ENCODE data around the gene TAOK3. TPM values are rescaled to one million over a fixed set of nuclear protein-coding genes. Genes with fewer than 3 reads are reported as not detected.

The TAOK3 gene
- polyA plus RNA-seq, 3 donors: 19.7 to 58.3 (median 44.8) TPM

DNA sequence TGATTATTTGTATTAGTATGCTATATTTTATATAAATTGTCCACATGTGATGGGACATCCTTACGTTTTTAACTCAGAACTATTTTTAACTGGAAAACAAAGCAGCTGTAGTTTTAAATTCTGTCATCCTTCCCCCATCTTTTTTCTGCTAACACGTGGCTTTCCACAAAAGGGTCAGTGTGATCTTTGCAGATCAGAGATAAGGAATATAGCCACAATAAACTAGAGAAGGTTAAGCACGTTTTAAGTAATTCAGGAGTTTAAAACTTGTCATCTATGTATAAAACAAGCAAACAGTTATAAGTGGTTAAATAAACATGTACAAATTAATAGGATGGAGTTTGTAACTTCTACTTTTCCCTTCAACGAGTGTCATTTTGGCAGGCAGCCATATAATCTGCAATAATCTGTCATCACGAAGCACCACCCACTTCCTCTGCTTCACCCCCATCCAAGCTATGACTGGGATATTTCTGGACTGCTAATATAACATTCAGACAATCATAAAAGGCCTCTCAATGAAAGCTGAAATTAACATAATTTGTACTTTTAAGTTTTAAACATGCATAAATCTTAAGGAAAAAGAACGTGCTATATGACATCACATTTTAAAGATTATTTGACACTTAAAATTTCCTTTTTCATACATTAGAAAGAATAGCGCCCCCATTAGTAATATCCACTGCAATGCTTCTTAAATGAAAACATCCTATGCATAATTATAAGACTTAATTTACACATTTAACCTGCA, 15.3 kb downstream of the TAOK3 start:
- H3K4me1 Mint-ChIP-seq: peaks cover 77% of the 10 kb centered on the region
- peak overlapping the region; percentile 52 for H3K9ac ChIP-seq (ENCODE audit: insufficient read depth, low read length, poor library complexity, severe bottlenecking)

GRCh38 chr12:118356809-118357256, 15.9 kb downstream of the TAOK3 start:
- H3K27ac ChIP-seq (ENCODE audit: low read depth in 1 of 2, low read length in 2 of 2): peak overlapping the region; percentile 95 to 97
- no peak overlapping the region for H2AFZ ChIP-seq (ENCODE audit: insufficient read depth, low read depth, low read length, poor library complexity, severe bottlenecking)

More for the DNA sequence above, 15.3 kb downstream of the TAOK3 start:
- intact Hi-C loops (cut with micrococcal nuclease): loop anchor here in 1 of 2 donors (2.0 to 5.0 kb wide), 2 partner anchors 15 to 50 kb away; partner anchors contain the start of gene TAOK3
- no peaks in the 10 kb centered on the region for H3K36me3 ChIP-seq (replicated peaks in 1 of 2; ENCODE audit: control insufficient read depth in 1 of 2, insufficient read depth in 2 of 2, low read length in 2 of 2)
- Mint-ChIP-seq H3K27me3 (ENCODE audit: low read depth in 3 of 3) (no peaks in the 10 kb centered on the region), H3K9me3 (peaks cover 0 to 5% (median 0%) of the 10 kb centered on the region in 7 donors), H3K27ac (peak overlapping the region; percentile 96 to 99 (median 99)), H3K36me3 (peaks cover 8 to 11% of the 10 kb centered on the region in 2 donors), H3K4me3 (peak overlapping the region; percentile 54 to 76)
- H3K4me2 ChIP-seq (replicated peaks; ENCODE audit: extremely low read depth, low read length, poor library complexity, severe bottlenecking): peak overlapping the region; percentile 67
- no peak overlapping the region for H2AFZ ChIP-seq (ENCODE audit: insufficient read depth, low read depth, low read length, poor library complexity, severe bottlenecking)
- H3K27me3 ChIP-seq (ENCODE audit: control insufficient read depth in 2 of 2, insufficient read depth in 2 of 2, low read length in 2 of 2): no peaks in the 10 kb centered on the region
- no CpG with 5 or more reads among the region's 7 CpGs for WGBS (ENCODE audit: insufficient coverage)
- peak overlapping the region; percentile 25 to 69 (median 47) for H3K4me3 ChIP-seq (replicated peaks in 1 of 3; ENCODE audit: low read depth in 2 of 3, low read length in 3 of 3)
- DNase-seq: peak; percentile 91 to 93 (median 92)
- H3K4me1 ChIP-seq (ENCODE audit: control insufficient read depth in 1 of 2, insufficient read depth in 2 of 2, low read length in 2 of 2): peaks cover 70 to 92% of the 10 kb centered on the region in 2 donors
- peaks cover 52% of the 10 kb centered on the region for H4K20me1 ChIP-seq (ENCODE audit: insufficient read depth, low read length)
- H3K79me2 ChIP-seq (ENCODE audit: insufficient read depth, low read length): peaks cover 90% of the 10 kb centered on the region
- H3K27ac ChIP-seq (ENCODE audit: low read depth in 1 of 2, low read length in 2 of 2): peak overlapping the region; percentile 95 to 97
- no peaks in the 10 kb centered on the region for H3K9me3 ChIP-seq (replicated peaks in 1 of 2; ENCODE audit: control insufficient read depth in 1 of 2, insufficient read depth in 1 of 2, low read length in 2 of 2)
- TF ChIP-seq, protein P1, sequence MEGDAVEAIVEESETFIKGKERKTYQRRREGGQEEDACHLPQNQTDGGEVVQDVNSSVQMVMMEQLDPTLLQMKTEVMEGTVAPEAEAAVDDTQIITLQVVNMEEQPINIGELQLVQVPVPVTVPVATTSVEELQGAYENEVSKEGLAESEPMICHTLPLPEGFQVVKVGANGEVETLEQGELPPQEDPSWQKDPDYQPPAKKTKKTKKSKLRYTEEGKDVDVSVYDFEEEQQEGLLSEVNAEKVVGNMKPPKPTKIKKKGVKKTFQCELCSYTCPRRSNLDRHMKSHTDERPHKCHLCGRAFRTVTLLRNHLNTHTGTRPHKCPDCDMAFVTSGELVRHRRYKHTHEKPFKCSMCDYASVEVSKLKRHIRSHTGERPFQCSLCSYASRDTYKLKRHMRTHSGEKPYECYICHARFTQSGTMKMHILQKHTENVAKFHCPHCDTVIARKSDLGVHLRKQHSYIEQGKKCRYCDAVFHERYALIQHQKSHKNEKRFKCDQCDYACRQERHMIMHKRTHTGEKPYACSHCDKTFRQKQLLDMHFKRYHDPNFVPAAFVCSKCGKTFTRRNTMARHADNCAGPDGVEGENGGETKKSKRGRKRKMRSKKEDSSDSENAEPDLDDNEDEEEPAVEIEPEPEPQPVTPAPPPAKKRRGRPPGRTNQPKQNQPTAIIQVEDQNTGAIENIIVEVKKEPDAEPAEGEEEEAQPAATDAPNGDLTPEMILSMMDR (IDR thresholded peaks at IDR 0.05): peak; percentile 72

More at GRCh38 chr12:118356809-118357256, 15.9 kb downstream of the TAOK3 start:
- H3K27me3 ChIP-seq (ENCODE audit: control insufficient read depth in 2 of 2, insufficient read depth in 2 of 2, low read length in 2 of 2): no peaks in the 10 kb centered on the region
- no peaks in the 10 kb centered on the region for H3K36me3 ChIP-seq (replicated peaks in 1 of 2; ENCODE audit: control insufficient read depth in 1 of 2, insufficient read depth in 2 of 2, low read length in 2 of 2)
- H3K4me3 ChIP-seq (replicated peaks in 1 of 3; ENCODE audit: low read depth in 2 of 3, low read length in 3 of 3): peak overlapping the region; percentile 25 to 69 (median 47)
- H3K4me2 ChIP-seq (replicated peaks; ENCODE audit: extremely low read depth, low read length, poor library complexity, severe bottlenecking): peak overlapping the region; percentile 67
- peak; percentile 72 to 85 (median 80) for DNase-seq
- Mint-ChIP-seq H3K36me3 (peaks cover 8 to 9% of the 10 kb centered on the region in 2 donors), H3K4me1 (peaks cover 72% of the 10 kb centered on the region), H3K4me3 (peak overlapping the region; percentile 54 to 76), H3K9me3 (peaks cover 0 to 5% (median 0%) of the 10 kb centered on the region in 7 donors), H3K27ac (peak overlapping the region; percentile 96 to 99 (median 99)), H3K27me3 (ENCODE audit: low read depth in 3 of 3) (no peaks in the 10 kb centered on the region)
- WGBS (ENCODE audit: insufficient coverage): no CpG with 5 or more reads among the region's 1 CpG
- H3K9me3 ChIP-seq (replicated peaks in 1 of 2; ENCODE audit: control insufficient read depth in 1 of 2, insufficient read depth in 1 of 2, low read length in 2 of 2): no peaks in the 10 kb centered on the region
- intact Hi-C loops (cut with micrococcal nuclease): loop anchor here in 1 of 2 donors (2.0 to 5.0 kb wide), 2 partner anchors 16 to 50 kb away; partner anchors contain the start of gene TAOK3
- TF ChIP-seq, protein P1 (IDR thresholded peaks at IDR 0.05): no peak
- peaks cover 46% of the 10 kb centered on the region for H4K20me1 ChIP-seq (ENCODE audit: insufficient read depth, low read length)
- H3K4me1 ChIP-seq (ENCODE audit: control insufficient read depth in 1 of 2, insufficient read depth in 2 of 2, low read length in 2 of 2): peaks cover 64 to 86% of the 10 kb centered on the region in 2 donors
- peaks cover 93% of the 10 kb centered on the region for H3K79me2 ChIP-seq (ENCODE audit: insufficient read depth, low read length)
- H3K9ac ChIP-seq (ENCODE audit: insufficient read depth, low read length, poor library complexity, severe bottlenecking): peak overlapping the region; percentile 52

Data from CD14-positive monocyte (primary cell).